CD14-positive monocyte (primary cell): Measurements from ENCODE around the gene RALB. TPM values are rescaled to one million over a fixed set of nuclear protein-coding genes. Genes with fewer than 3 reads are reported as not detected.

Source experiments
- DNase-seq, 3 donors: peaks; one replicate each; pipeline ENCODE4 v3.0.0-alpha.2; 2011 to 2022
- H2AFZ ChIP-seq: 2 replicates; pipeline ENCODE4 v1.6.0; 2012; ENCODE audit warnings: mild to moderate bottlenecking, low read depth, low read length, inconsistent platforms; ENCODE audit not compliant: insufficient read depth, poor library complexity, severe bottlenecking
- H3K27ac ChIP-seq, 2 donors: 1 replicate in 1 of 2; 2 replicates in 1 of 2; pipeline ENCODE4 v1.5.1; 2012 to 2013; ENCODE audit warnings: low read length in 2 of 2, control low read depth in 1 of 2, inconsistent platforms in 1 of 2, low read depth in 1 of 2, mild to moderate bottlenecking in 1 of 2
- H3K27me3 ChIP-seq, 2 donors: one replicate each; pipeline versions ENCODE4 v1.6.0 to v1.6.1; 2011 to 2013; ENCODE audit warnings: low read length in 2 of 2; ENCODE audit not compliant: control insufficient read depth in 2 of 2, insufficient read depth in 2 of 2
- H3K36me3 ChIP-seq, 2 donors: replicated peaks in 1 of 2; 1 replicate in 1 of 2; 2 replicates in 1 of 2; pipeline versions ENCODE4 v1.5.1 to v1.6.1; 2012 to 2013; ENCODE audit warnings: low read length in 2 of 2, control low read depth in 1 of 2, inconsistent platforms in 1 of 2, mild to moderate bottlenecking in 1 of 2; ENCODE audit not compliant: insufficient read depth in 2 of 2, control insufficient read depth in 1 of 2
- H3K4me1 ChIP-seq, 2 donors: 1 replicate in 1 of 2; 2 replicates in 1 of 2; pipeline versions ENCODE4 v1.5.1 to v1.6.1; 2012 to 2013; ENCODE audit warnings: low read length in 2 of 2, control low read depth in 1 of 2, inconsistent platforms in 1 of 2, mild to moderate bottlenecking in 1 of 2, moderate library complexity in 1 of 2; ENCODE audit not compliant: insufficient read depth in 2 of 2, control insufficient read depth in 1 of 2
- H3K4me2 ChIP-seq: replicated peaks from 2 replicates; pipeline ENCODE3; 2012; ENCODE audit warnings: low read length, moderate library complexity, mild to moderate bottlenecking; ENCODE audit not compliant: poor library complexity, severe bottlenecking; ENCODE audit errors: extremely low read depth
- H3K4me3 ChIP-seq, 3 experiments: fragments of 200-600 bp in 1 of 3; sonication (generic) in 1 of 3; replicated peaks in 1 of 3; 1 replicate in 2 of 3; 2 replicates in 1 of 3; pipeline ENCODE4 v1.5.1; 2011 to 2013; ENCODE audit warnings: low read length in 3 of 3, mild to moderate bottlenecking in 3 of 3, control low read depth in 2 of 3, low read depth in 2 of 3, inconsistent platforms in 1 of 3, moderate library complexity in 1 of 3
- H3K79me2 ChIP-seq: 2 replicates; pipeline ENCODE4 v1.6.0; 2012; ENCODE audit warnings: mild to moderate bottlenecking, control low read depth, inconsistent platforms, low read length, moderate library complexity; ENCODE audit not compliant: insufficient read depth
- H3K9ac ChIP-seq: 2 replicates; pipeline ENCODE4 v1.6.0; 2017; ENCODE audit warnings: low read length, mild to moderate bottlenecking; ENCODE audit not compliant: insufficient read depth, poor library complexity, severe bottlenecking
- H3K9me3 ChIP-seq, 2 donors: replicated peaks in 1 of 2; 1 replicate in 1 of 2; 2 replicates in 1 of 2; pipeline versions ENCODE4 v1.5.1 to v1.6.1; 2012 to 2013; ENCODE audit warnings: low read length in 2 of 2, control low read depth in 1 of 2; ENCODE audit not compliant: control insufficient read depth in 1 of 2, insufficient read depth in 1 of 2
- H4K20me1 ChIP-seq: 2 replicates; pipeline ENCODE4 v1.6.0; 2012; ENCODE audit warnings: mild to moderate bottlenecking, low read length, control low read depth, moderate library complexity; ENCODE audit not compliant: insufficient read depth
- H3K27ac Mint-ChIP-seq, 7 donors: one replicate each; pipeline ENCODE4 v1.8.0; 2020; ENCODE audit warnings: mild to moderate bottlenecking in 7 of 7, mixed read lengths in 7 of 7, moderate library complexity in 6 of 7, inconsistent platforms in 2 of 7
- H3K27me3 Mint-ChIP-seq, 3 donors: one replicate each; pipeline ENCODE4 v1.8.0; 2021 to 2022; ENCODE audit warnings: low read depth in 3 of 3, mild to moderate bottlenecking in 3 of 3, mixed read lengths in 3 of 3, moderate library complexity in 3 of 3, inconsistent platforms in 1 of 3
- H3K36me3 Mint-ChIP-seq, 2 donors: one replicate each; pipeline ENCODE4 v1.8.0; 2020; ENCODE audit warnings: mixed read lengths in 2 of 2, inconsistent platforms in 1 of 2, mild to moderate bottlenecking in 1 of 2
- H3K4me1 Mint-ChIP-seq: one replicate; pipeline ENCODE4 v1.8.0; 2020; ENCODE audit warnings: mild to moderate bottlenecking, mixed read lengths
- H3K4me3 Mint-ChIP-seq, 2 donors: one replicate each; pipeline ENCODE4 v1.8.0; 2020; ENCODE audit warnings: mild to moderate bottlenecking in 2 of 2, mixed read lengths in 2 of 2, moderate library complexity in 1 of 2
- H3K9me3 Mint-ChIP-seq, 7 donors: one replicate each; pipeline ENCODE4 v1.8.0; 2020 to 2022; ENCODE audit warnings: mixed read lengths in 7 of 7, mild to moderate bottlenecking in 6 of 7, moderate library complexity in 6 of 7, inconsistent platforms in 2 of 7
- CTCF ChIP-seq: fragments of 200-600 bp; IDR thresholded peaks from one replicate; pipeline ENCODE4 v1.8.0; 2022; ENCODE audit warnings: antibody characterized with exemption, mild to moderate bottlenecking
- WGBS: methylation state at CpG from one replicate; pipeline ENCODE4 v1.1.5; 2013; ENCODE audit warnings: missing lambda C conversion rate; ENCODE audit not compliant: insufficient coverage; 5-methylcytosine and 5-hydroxymethylcytosine counted together
- intact Hi-C, 2 donors: fragments of 100-400 bp; cut with micrococcal nuclease; formaldehyde crosslinking; loops; one replicate each; pipeline versions ENCODE4 v1.15.0 to v1.15.1; 2023
- polyA plus RNA-seq, 3 donors: library from polyadenylated mRNA; depleted of rRNA in 1 of 3; unstranded in 2 of 3; stranded (reverse) in 1 of 3; fragments of 300-500 nt in 2 of 3; fragments of >200 nt in 1 of 3; fragmentation: Illumina TruSeq in 2 of 3; gene quantifications; 1 replicate in 2 of 3; 2 replicates in 1 of 3; pipeline ENCODE4 v1.2.3, GENCODE V29; 2012 to 2021

RALB gene
- polyA plus RNA-seq, 3 donors: 57.2 to 163 (median 139) TPM

- Histone ChIP-seq H3K4me3 (no peak overlapping the region), H3K27ac (no peak overlapping the region), H3K4me1 (peaks cover 46 to 64% of the 10 kb centered on the region in 2 donors), H3K27me3 (no peaks in the 10 kb centered on the region), H3K9ac (no peak overlapping the region), H2AFZ (no peak overlapping the region), H3K4me2 (no peak overlapping the region), H3K36me3 (no peaks in the 10 kb centered on the region), H4K20me1 (peaks cover 93% of the 10 kb centered on the region), H3K79me2 (peaks cover 97% of the 10 kb centered on the region), H3K9me3 (peaks cover 0 to 9% of the 10 kb centered on the region in 2 donors)
- no peak for DNase-seq
- Mint-ChIP-seq H3K4me3 (no peak overlapping the region), H3K4me1 (peaks cover 50% of the 10 kb centered on the region), H3K27ac (peak overlapping the region in 2 of 7 donors; percentile 16 to 48), H3K27me3 (no peaks in the 10 kb centered on the region), H3K36me3 (peaks cover 26 to 34% of the 10 kb centered on the region in 2 donors), H3K9me3 (peaks cover 5 to 15% (median 9%) of the 10 kb centered on the region in 7 donors)
- no peak for TF ChIP-seq CTCF
- 42% methylated on average over 3 of the region's 5 CpGs for WGBS
- intact Hi-C loops: no loop called here
Measured at GRCh38 chr2:120260736-120261135, 8.1 kb downstream of the RALB start.

- Mint-ChIP-seq H3K36me3 (peaks cover 20 to 27% of the 10 kb centered on the region in 2 donors), H3K4me3 (no peak overlapping the region), H3K9me3 (peaks cover 5 to 12% (median 7%) of the 10 kb centered on the region in 7 donors), H3K27ac (no peak overlapping the region), H3K27me3 (no peaks in the 10 kb centered on the region), H3K4me1 (peaks cover 44% of the 10 kb centered on the region)
- 73% methylated on average over 6 of the region's 6 CpGs for WGBS
- DNase-seq: no peak
- H3K4me2 ChIP-seq: no peak overlapping the region
- no peak for TF ChIP-seq CTCF
- H2AFZ ChIP-seq: no peak overlapping the region
- no peaks in the 10 kb centered on the region for H3K36me3 ChIP-seq
- H3K4me1 ChIP-seq: peaks cover 38 to 56% of the 10 kb centered on the region in 2 donors
- no peak overlapping the region for H3K9ac ChIP-seq
- intact Hi-C loops: no loop called here
- H3K9me3 ChIP-seq: peaks cover 0 to 9% of the 10 kb centered on the region in 2 donors
- peaks cover 97% of the 10 kb centered on the region for H3K79me2 ChIP-seq
- H3K4me3 ChIP-seq: no peak overlapping the region
- peak overlapping the region in 1 of 2 donors; percentile 1 for H3K27ac ChIP-seq
- peaks cover 93% of the 10 kb centered on the region for H4K20me1 ChIP-seq
- no peaks in the 10 kb centered on the region for H3K27me3 ChIP-seq
Measured at GRCh38 chr2:120261387-120262006, 8.8 kb downstream of the RALB start.
